ENCODE data around the gene TAOK1.
A peak's percentile ranks its signal among the peaks of the same experiment; 100 is the strongest.

The TAOK1 gene

DNA sequence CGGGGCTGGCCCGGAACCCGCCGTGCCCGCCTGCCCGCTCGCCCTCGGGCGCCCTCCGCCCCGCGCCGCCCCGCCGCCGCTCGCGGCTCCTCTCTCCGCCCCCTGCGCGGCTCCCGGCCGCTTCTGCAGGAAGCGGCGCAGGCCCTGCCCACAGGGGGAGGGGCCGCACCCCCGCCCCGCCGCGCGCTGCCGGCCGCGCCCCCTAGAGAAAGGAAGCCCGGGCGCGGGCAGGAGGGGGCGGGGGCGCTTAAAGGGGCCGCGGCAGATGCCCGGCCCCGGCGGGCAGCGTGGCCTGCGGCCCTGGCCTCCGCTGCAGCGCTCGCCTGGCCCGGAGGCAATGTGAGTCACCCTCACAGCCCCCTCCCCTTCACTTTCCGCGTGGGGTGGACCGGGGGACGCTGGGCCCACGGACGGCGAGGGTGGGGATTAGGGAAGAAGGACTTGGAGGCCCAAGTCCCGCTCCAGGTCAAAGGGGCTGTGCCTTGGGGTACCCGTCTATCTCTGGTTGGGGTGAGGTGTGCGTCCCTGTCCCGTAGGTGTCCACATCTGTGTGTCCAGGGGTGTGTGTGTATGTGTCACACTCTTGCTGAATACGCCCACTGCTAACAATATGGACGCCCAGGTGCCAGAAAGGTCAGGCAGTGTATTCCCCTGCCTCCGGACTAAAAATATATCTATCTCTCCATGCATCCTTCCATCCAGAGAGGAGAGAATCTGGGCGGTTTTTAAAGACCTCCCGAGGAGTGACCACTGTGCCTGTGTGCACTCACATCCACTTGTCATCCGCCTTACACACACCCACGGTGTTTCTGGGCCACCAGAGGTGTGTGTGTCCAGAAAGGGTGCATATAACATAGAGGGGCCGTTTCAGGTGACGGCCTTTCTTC is 199.6 kb downstream of the TAOK1 start, which contains the start of gene GIT1:
Gene GIT1 (minus strand): TSS at position 125 of the 887 bp plus-strand sequence. CDS start 270 bp downstream, outside the sequence.
- ChIA-PET CTCF (interaction anchor here (0.8 to 5.1 kb wide), 5 partner anchors 15 to 445 kb away, joined by 4 to 57 read pairs (median 23); no protein-coding TSS in a partner anchor), POLR2A (interaction anchor here (1.8 kb wide), 1 partner anchor 21 kb away, joined by 8 read pairs; the partner anchor contains the start of gene TP53I13)
- H3K27ac ChIP-seq (ENCODE audit: extremely low read depth, low read depth, low read length) = peak within 1 kb of the TSS; percentile 82
- H3K36me3 ChIP-seq (ENCODE audit: control insufficient read depth in 2 of 2, insufficient read depth in 1 of 2, low read length in 2 of 2) = peaks cover 0 to 10% of the 10 kb centered on the region in 2 experiments; a peak in 1 of 3 replicates
- H3K9me3 ChIP-seq (ENCODE audit: control insufficient read depth, insufficient read depth, low read depth, low read length) = no peaks in the 10 kb centered on the region
- peaks cover 26% of the 10 kb centered on the region for H3K4me1 ChIP-seq (ENCODE audit: control insufficient read depth, insufficient read depth, low read length)
- peak within 1 kb of the TSS; percentile 86 for H3K4me3 ChIP-seq (ENCODE audit: low read depth, low read length)
- TF ChIP-seq, protein P1, sequence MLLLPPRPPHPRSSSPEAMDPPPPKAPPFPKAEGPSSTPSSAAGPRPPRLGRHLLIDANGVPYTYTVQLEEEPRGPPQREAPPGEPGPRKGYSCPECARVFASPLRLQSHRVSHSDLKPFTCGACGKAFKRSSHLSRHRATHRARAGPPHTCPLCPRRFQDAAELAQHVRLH (tag by site-specific recombination; IDR thresholded peaks at IDR 0.05) = no peak
- TF ChIP-seq ZNF223 (tag by site-specific recombination; IDR thresholded peaks at IDR 0.05) = no peak
- TF ChIP-seq YY1 (tag by site-specific recombination; IDR thresholded peaks at IDR 0.05) = no peak
- TF ChIP-seq, protein P2, sequence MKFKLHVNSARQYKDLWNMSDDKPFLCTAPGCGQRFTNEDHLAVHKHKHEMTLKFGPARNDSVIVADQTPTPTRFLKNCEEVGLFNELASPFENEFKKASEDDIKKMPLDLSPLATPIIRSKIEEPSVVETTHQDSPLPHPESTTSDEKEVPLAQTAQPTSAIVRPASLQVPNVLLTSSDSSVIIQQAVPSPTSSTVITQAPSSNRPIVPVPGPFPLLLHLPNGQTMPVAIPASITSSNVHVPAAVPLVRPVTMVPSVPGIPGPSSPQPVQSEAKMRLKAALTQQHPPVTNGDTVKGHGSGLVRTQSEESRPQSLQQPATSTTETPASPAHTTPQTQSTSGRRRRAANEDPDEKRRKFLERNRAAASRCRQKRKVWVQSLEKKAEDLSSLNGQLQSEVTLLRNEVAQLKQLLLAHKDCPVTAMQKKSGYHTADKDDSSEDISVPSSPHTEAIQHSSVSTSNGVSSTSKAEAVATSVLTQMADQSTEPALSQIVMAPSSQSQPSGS (tag by site-specific recombination; IDR thresholded peaks at IDR 0.05; ENCODE audit: low read depth) = no peak
- TF ChIP-seq, protein P3, sequence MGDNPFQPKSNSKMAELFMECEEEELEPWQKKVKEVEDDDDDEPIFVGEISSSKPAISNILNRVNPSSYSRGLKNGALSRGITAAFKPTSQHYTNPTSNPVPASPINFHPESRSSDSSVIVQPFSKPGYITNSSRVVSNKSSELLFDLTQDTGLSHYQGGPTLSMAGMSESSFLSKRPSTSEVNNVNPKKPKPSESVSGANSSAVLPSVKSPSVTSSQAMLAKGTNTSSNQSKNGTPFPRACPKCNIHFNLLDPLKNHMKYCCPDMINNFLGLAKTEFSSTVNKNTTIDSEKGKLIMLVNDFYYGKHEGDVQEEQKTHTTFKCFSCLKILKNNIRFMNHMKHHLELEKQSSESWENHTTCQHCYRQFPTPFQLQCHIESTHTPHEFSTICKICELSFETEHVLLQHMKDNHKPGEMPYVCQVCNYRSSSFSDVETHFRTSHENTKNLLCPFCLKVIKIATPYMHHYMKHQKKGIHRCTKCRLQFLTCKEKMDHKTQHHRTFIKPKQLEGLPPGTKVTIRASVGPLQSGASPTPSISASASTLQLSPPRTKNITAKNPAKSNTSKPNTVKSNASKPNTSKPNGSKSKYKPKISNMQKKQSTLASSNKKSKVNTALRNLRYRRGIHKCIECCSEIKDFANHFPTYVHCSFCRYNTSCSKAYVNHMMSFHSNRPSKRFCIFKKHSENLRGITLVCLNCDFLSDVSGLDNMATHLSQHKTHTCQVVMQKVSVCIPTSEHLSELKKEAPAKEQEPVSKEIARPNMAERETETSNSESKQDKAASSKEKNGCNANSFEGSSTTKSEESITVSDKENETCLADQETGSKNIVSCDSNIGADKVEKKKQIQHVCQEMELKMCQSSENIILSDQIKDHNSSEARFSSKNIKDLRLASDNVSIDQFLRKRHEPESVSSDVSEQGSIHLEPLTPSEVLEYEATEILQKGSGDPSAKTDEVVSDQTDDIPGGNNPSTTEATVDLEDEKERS (tag by site-specific recombination; IDR thresholded peaks at IDR 0.05) = no peak
- TF ChIP-seq, protein P4, sequence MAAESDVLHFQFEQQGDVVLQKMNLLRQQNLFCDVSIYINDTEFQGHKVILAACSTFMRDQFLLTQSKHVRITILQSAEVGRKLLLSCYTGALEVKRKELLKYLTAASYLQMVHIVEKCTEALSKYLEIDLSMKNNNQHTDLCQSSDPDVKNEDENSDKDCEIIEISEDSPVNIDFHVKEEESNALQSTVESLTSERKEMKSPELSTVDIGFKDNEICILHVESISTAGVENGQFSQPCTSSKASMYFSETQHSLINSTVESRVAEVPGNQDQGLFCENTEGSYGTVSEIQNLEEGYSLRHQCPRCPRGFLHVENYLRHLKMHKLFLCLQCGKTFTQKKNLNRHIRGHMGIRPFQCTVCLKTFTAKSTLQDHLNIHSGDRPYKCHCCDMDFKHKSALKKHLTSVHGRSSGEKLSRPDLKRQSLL (tag by site-specific recombination; IDR thresholded peaks at IDR 0.05) = no peak
- peak; percentile 68 for TF ChIP-seq BCL11B (tag by site-specific recombination; IDR thresholded peaks at IDR 0.05; ENCODE audit: low read depth)
- TF ChIP-seq ZBTB21 (tag by site-specific recombination; IDR thresholded peaks at IDR 0.05) = no peak
- no peak for TF ChIP-seq MZF1 (tag by site-specific recombination; IDR thresholded peaks at IDR 0.05; ENCODE audit: borderline replicate concordance)
- no peak for TF ChIP-seq ZNF585B (tag by site-specific recombination; IDR thresholded peaks at IDR 0.05)
- no peak for TF ChIP-seq HOXD13 (CRISPR knock-in tag; IDR thresholded peaks at IDR 0.05; ENCODE audit: borderline replicate concordance)
- TF ChIP-seq ZNF350 (tag by site-specific recombination; IDR thresholded peaks at IDR 0.05) = no peak
- no peak for TF ChIP-seq ZNF514 (tag by site-specific recombination; IDR thresholded peaks at IDR 0.05)
- TF ChIP-seq, protein P5, sequence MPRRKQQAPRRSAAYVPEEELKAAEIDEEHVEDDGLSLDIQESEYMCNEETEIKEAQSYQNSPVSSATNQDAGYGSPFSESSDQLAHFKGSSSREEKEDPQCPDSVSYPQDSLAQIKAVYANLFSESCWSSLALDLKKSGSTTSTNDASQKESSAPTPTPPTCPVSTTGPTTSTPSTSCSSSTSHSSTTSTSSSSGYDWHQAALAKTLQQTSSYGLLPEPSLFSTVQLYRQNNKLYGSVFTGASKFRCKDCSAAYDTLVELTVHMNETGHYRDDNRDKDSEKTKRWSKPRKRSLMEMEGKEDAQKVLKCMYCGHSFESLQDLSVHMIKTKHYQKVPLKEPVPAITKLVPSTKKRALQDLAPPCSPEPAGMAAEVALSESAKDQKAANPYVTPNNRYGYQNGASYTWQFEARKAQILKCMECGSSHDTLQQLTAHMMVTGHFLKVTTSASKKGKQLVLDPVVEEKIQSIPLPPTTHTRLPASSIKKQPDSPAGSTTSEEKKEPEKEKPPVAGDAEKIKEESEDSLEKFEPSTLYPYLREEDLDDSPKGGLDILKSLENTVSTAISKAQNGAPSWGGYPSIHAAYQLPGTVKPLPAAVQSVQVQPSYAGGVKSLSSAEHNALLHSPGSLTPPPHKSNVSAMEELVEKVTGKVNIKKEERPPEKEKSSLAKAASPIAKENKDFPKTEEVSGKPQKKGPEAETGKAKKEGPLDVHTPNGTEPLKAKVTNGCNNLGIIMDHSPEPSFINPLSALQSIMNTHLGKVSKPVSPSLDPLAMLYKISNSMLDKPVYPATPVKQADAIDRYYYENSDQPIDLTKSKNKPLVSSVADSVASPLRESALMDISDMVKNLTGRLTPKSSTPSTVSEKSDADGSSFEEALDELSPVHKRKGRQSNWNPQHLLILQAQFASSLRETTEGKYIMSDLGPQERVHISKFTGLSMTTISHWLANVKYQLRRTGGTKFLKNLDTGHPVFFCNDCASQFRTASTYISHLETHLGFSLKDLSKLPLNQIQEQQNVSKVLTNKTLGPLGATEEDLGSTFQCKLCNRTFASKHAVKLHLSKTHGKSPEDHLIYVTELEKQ (tag by site-specific recombination; IDR thresholded peaks at IDR 0.05; ENCODE audit: borderline replicate concordance) = no peak
- peak; percentile 67 for TF ChIP-seq ZNF366 (tag by site-specific recombination; conservative IDR thresholded peaks at IDR 0.05)
- TF ChIP-seq ZNF174 (tag by site-specific recombination; IDR thresholded peaks at IDR 0.05) = no peak
- TF ChIP-seq, protein P6, sequence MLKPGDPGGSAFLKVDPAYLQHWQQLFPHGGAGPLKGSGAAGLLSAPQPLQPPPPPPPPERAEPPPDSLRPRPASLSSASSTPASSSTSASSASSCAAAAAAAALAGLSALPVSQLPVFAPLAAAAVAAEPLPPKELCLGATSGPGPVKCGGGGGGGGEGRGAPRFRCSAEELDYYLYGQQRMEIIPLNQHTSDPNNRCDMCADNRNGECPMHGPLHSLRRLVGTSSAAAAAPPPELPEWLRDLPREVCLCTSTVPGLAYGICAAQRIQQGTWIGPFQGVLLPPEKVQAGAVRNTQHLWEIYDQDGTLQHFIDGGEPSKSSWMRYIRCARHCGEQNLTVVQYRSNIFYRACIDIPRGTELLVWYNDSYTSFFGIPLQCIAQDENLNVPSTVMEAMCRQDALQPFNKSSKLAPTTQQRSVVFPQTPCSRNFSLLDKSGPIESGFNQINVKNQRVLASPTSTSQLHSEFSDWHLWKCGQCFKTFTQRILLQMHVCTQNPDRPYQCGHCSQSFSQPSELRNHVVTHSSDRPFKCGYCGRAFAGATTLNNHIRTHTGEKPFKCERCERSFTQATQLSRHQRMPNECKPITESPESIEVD (tag by site-specific recombination; IDR thresholded peaks at IDR 0.05) = no peak
- no peak for TF ChIP-seq ZNF571 (tag by site-specific recombination; IDR thresholded peaks at IDR 0.05)
- TF ChIP-seq EGR2 (tag by site-specific recombination; IDR thresholded peaks at IDR 0.05; ENCODE audit: low read depth) = peak; percentile 59
- no peak for TF ChIP-seq ZFP41 (tag by site-specific recombination; IDR thresholded peaks at IDR 0.05; ENCODE audit: borderline replicate concordance)
- TF ChIP-seq, protein P7, sequence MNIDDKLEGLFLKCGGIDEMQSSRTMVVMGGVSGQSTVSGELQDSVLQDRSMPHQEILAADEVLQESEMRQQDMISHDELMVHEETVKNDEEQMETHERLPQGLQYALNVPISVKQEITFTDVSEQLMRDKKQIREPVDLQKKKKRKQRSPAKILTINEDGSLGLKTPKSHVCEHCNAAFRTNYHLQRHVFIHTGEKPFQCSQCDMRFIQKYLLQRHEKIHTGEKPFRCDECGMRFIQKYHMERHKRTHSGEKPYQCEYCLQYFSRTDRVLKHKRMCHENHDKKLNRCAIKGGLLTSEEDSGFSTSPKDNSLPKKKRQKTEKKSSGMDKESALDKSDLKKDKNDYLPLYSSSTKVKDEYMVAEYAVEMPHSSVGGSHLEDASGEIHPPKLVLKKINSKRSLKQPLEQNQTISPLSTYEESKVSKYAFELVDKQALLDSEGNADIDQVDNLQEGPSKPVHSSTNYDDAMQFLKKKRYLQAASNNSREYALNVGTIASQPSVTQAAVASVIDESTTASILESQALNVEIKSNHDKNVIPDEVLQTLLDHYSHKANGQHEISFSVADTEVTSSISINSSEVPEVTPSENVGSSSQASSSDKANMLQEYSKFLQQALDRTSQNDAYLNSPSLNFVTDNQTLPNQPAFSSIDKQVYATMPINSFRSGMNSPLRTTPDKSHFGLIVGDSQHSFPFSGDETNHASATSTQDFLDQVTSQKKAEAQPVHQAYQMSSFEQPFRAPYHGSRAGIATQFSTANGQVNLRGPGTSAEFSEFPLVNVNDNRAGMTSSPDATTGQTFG (tag by site-specific recombination; IDR thresholded peaks at IDR 0.05; ENCODE audit: borderline replicate concordance) = no peak
- TF ChIP-seq ZEB2 (tag by site-specific recombination; IDR thresholded peaks at IDR 0.05) = no peak

All from HEK293 (cell line).